Measurements from ENCODE around the gene TMEM123. TPM values are rescaled to one million over a fixed set of nuclear protein-coding genes. Genes with fewer than 3 reads are reported as not detected.

Gene TMEM123
- 100 to 1,000 TPM in 2 of 4 donors, 10 to 100 TPM in 2; 52.6 to 147 (median 101) TPM for total RNA-seq

GRCh38 chr11:102452461-102453301 lies at the start of gene TMEM123:
TSS of gene TMEM123 (minus strand) at chr11:102452765. CDS start at chr11:102452623, 142 bp downstream.
- TF ChIP-seq CTCF (IDR thresholded peaks at IDR 0.05; ENCODE audit: low read depth) = no peak

GRCh38 chr11:102500829-102501228 lies 48.3 kb upstream of the TMEM123 start:
- no peak for TF ChIP-seq CTCF (IDR thresholded peaks at IDR 0.05; ENCODE audit: low read depth)

GRCh38 chr11:102499931-102500330 lies 47.4 kb upstream of the TMEM123 start:
- no peak for TF ChIP-seq CTCF (IDR thresholded peaks at IDR 0.05; ENCODE audit: low read depth)

GRCh38 chr11:102499151-102499550 lies 46.6 kb upstream of the TMEM123 start:
- no peak for TF ChIP-seq CTCF (IDR thresholded peaks at IDR 0.05; ENCODE audit: low read depth)

GRCh38 chr11:102497061-102497460 lies 44.5 kb upstream of the TMEM123 start:
- no peak for TF ChIP-seq CTCF (IDR thresholded peaks at IDR 0.05; ENCODE audit: low read depth)

GRCh38 chr11:102495161-102496042 lies 42.8 kb upstream of the TMEM123 start:
- TF ChIP-seq CTCF (IDR thresholded peaks at IDR 0.05; ENCODE audit: low read depth) = no peak

GRCh38 chr11:102494216-102494615 lies 41.7 kb upstream of the TMEM123 start:
- no peak for TF ChIP-seq CTCF (IDR thresholded peaks at IDR 0.05; ENCODE audit: low read depth)
